Measurements from ENCODE around the gene MKRN3. TPM values are rescaled to one million over a fixed set of nuclear protein-coding genes. Genes with fewer than 3 reads are reported as not detected.

The MKRN3 gene
- polyA plus RNA-seq, 1 donor from 2014 or later, result 10.7 TPM

DNA sequence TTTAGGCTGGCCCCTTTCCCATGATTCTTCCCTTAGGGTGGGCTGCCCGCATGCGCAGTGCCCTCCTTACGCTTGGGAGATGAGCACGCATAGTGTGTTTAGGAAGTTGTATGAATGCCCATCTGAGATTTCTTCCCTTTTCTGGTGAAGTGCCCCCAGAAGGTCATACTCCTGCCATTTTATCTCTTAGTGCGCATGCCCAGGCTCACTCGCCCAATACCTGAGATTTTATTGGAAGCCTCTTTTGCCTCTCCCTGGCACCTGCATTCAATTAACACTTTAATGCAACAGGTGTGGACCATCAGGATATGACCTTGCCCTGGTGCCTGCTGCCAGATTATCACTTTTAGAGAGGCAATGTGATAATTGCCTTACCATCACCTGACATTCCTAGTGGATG is 36.6 kb downstream of the MKRN3 start:
- H3K9me3 ChIP-seq (ENCODE audit: low read length), result no peaks in the 10 kb centered on the region
- no peak overlapping the region for H2AFZ ChIP-seq (ENCODE audit: low read depth, low read length)

DNA sequence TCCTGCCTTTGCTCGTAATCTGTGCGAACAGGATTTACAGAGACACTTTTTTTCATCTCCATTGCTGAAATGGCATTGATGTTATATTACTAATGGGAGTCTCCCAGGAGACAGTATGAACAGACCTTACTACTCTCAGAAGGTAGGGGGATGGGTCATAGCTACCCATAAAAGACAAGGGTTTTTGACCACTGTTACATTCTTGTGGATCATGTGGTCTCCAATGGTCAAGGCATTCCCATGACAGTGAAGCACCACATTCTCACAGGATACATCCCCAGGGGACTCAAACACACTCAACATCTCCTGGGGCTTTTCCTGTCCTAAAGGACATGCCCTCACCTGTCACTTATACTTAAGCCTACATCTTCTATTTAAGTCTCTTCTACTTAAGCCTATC is 40.8 kb downstream of the MKRN3 start:
- Histone ChIP-seq H3K4me3 (ENCODE audit: low read length) (no peak overlapping the region), H3K27ac (ENCODE audit: low read length) (no peak overlapping the region), H3F3A (ENCODE audit: insufficient read depth, low read length, poor library complexity, severe bottlenecking) (no peaks in the 10 kb centered on the region), H3K27me3 (ENCODE audit: insufficient read depth, low read depth, low read length) (no peaks in the 10 kb centered on the region), H4K20me1 (ENCODE audit: insufficient read depth) (no peaks in the 10 kb centered on the region), H3K9ac (ENCODE audit: low read length) (no peak overlapping the region), H3K9me2 (ENCODE audit: insufficient read depth, low read length) (no peaks in the 10 kb centered on the region), H3K79me2 (replicated peaks; ENCODE audit: insufficient read depth, low read length) (no peaks in the 10 kb centered on the region), H2AFZ (ENCODE audit: low read depth, low read length) (no peak overlapping the region), H3K36me3 (ENCODE audit: insufficient read depth, low read length) (no peaks in the 10 kb centered on the region), H3K4me2 (ENCODE audit: low read length) (no peak overlapping the region), H3K9me3 (ENCODE audit: low read length) (peaks cover 11% of the 10 kb centered on the region)
- no peak for TF ChIP-seq EP300 (conservative IDR thresholded peaks at IDR 0.05; ENCODE audit: poor library complexity, severe bottlenecking)
- TF ChIP-seq, protein P1, sequence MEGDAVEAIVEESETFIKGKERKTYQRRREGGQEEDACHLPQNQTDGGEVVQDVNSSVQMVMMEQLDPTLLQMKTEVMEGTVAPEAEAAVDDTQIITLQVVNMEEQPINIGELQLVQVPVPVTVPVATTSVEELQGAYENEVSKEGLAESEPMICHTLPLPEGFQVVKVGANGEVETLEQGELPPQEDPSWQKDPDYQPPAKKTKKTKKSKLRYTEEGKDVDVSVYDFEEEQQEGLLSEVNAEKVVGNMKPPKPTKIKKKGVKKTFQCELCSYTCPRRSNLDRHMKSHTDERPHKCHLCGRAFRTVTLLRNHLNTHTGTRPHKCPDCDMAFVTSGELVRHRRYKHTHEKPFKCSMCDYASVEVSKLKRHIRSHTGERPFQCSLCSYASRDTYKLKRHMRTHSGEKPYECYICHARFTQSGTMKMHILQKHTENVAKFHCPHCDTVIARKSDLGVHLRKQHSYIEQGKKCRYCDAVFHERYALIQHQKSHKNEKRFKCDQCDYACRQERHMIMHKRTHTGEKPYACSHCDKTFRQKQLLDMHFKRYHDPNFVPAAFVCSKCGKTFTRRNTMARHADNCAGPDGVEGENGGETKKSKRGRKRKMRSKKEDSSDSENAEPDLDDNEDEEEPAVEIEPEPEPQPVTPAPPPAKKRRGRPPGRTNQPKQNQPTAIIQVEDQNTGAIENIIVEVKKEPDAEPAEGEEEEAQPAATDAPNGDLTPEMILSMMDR (IDR thresholded peaks at IDR 0.05; ENCODE audit: poor library complexity, severe bottlenecking), result no peak
- no peak for TF ChIP-seq EZH2 (IDR thresholded peaks at IDR 0.05; ENCODE audit: borderline replicate concordance, insufficient read depth, low read length, poor library complexity, severe bottlenecking)
- no peak for TF ChIP-seq TAF1 (IDR thresholded peaks at IDR 0.05; ENCODE audit: low read depth)
- no peak for TF ChIP-seq RAD21 (conservative IDR thresholded peaks at IDR 0.05)
- TF ChIP-seq POLR2AphosphoS5 (IDR thresholded peaks at IDR 0.05), result no peak
- TF ChIP-seq MXI1 (conservative IDR thresholded peaks at IDR 0.05; ENCODE audit: poor library complexity, severe bottlenecking), result no peak
- TF ChIP-seq SMC3 (conservative IDR thresholded peaks at IDR 0.05; ENCODE audit: poor library complexity), result no peak
- TF ChIP-seq, protein P2, sequence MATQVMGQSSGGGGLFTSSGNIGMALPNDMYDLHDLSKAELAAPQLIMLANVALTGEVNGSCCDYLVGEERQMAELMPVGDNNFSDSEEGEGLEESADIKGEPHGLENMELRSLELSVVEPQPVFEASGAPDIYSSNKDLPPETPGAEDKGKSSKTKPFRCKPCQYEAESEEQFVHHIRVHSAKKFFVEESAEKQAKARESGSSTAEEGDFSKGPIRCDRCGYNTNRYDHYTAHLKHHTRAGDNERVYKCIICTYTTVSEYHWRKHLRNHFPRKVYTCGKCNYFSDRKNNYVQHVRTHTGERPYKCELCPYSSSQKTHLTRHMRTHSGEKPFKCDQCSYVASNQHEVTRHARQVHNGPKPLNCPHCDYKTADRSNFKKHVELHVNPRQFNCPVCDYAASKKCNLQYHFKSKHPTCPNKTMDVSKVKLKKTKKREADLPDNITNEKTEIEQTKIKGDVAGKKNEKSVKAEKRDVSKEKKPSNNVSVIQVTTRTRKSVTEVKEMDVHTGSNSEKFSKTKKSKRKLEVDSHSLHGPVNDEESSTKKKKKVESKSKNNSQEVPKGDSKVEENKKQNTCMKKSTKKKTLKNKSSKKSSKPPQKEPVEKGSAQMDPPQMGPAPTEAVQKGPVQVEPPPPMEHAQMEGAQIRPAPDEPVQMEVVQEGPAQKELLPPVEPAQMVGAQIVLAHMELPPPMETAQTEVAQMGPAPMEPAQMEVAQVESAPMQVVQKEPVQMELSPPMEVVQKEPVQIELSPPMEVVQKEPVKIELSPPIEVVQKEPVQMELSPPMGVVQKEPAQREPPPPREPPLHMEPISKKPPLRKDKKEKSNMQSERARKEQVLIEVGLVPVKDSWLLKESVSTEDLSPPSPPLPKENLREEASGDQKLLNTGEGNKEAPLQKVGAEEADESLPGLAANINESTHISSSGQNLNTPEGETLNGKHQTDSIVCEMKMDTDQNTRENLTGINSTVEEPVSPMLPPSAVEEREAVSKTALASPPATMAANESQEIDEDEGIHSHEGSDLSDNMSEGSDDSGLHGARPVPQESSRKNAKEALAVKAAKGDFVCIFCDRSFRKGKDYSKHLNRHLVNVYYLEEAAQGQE (IDR thresholded peaks at IDR 0.05; ENCODE audit: borderline replicate concordance), result no peak

More for the DNA sequence above, 36.6 kb downstream of the MKRN3 start:
- Histone ChIP-seq H3F3A (ENCODE audit: insufficient read depth, low read length, poor library complexity, severe bottlenecking) (no peaks in the 10 kb centered on the region), H3K27ac (ENCODE audit: low read length) (no peak overlapping the region), H3K9ac (ENCODE audit: low read length) (no peak overlapping the region), H3K79me2 (replicated peaks; ENCODE audit: insufficient read depth, low read length) (no peaks in the 10 kb centered on the region), H3K36me3 (ENCODE audit: insufficient read depth, low read length) (no peaks in the 10 kb centered on the region), H4K20me1 (ENCODE audit: insufficient read depth) (no peaks in the 10 kb centered on the region), H3K4me3 (ENCODE audit: low read length) (no peak overlapping the region), H3K9me2 (ENCODE audit: insufficient read depth, low read length) (no peaks in the 10 kb centered on the region), H3K27me3 (ENCODE audit: insufficient read depth, low read depth, low read length) (no peaks in the 10 kb centered on the region), H3K4me2 (ENCODE audit: low read length) (no peak overlapping the region)
- no peak for TF ChIP-seq RAD21 (conservative IDR thresholded peaks at IDR 0.05)
- no peak for TF ChIP-seq TAF1 (IDR thresholded peaks at IDR 0.05; ENCODE audit: low read depth)

DNA sequence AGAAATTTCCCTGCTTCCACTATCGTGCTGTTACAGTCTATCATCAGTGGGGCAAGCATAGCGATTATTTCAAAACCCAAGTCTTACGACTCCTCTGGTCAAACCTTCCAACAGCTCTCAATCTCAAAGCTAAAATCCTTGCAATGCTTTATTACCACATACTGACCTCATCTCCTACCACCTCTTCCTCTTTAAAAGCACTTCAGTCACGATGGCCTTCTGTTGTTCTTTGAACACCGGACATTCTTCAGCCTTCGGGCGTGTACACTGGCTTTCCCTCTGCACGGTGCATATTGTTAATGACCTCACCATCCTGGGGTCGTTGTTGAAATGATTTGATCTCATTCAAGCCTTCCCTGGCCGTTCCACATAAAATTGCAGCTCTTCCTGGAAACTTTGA is 51.1 kb downstream of the MKRN3 start:
- H3K4me3 ChIP-seq (ENCODE audit: low read length), result no peak overlapping the region
- no peaks in the 10 kb centered on the region for H3K9me3 ChIP-seq (ENCODE audit: low read length)
- H3K27me3 ChIP-seq (ENCODE audit: insufficient read depth, low read depth, low read length), result no peaks in the 10 kb centered on the region
- no peaks in the 10 kb centered on the region for H3K36me3 ChIP-seq (ENCODE audit: insufficient read depth, low read length)
- H2AFZ ChIP-seq (ENCODE audit: low read depth, low read length), result no peak overlapping the region
- no peaks in the 10 kb centered on the region for H3K79me2 ChIP-seq (replicated peaks; ENCODE audit: insufficient read depth, low read length)
- no peaks in the 10 kb centered on the region for H4K20me1 ChIP-seq (ENCODE audit: insufficient read depth)
- no peak overlapping the region for H3K9ac ChIP-seq (ENCODE audit: low read length)
- H3K4me2 ChIP-seq (ENCODE audit: low read length), result no peak overlapping the region
- TF ChIP-seq RAD21 (conservative IDR thresholded peaks at IDR 0.05) (no peak), SMC3 (conservative IDR thresholded peaks at IDR 0.05; ENCODE audit: poor library complexity) (no peak), EP300 (conservative IDR thresholded peaks at IDR 0.05; ENCODE audit: poor library complexity, severe bottlenecking) (no peak), EZH2 (IDR thresholded peaks at IDR 0.05; ENCODE audit: borderline replicate concordance, insufficient read depth, low read length, poor library complexity, severe bottlenecking) (no peak), POLR2AphosphoS5 (IDR thresholded peaks at IDR 0.05) (no peak), TAF1 (IDR thresholded peaks at IDR 0.05; ENCODE audit: low read depth) (no peak), MXI1 (conservative IDR thresholded peaks at IDR 0.05; ENCODE audit: poor library complexity, severe bottlenecking) (no peak)
- TF ChIP-seq, protein P1 (IDR thresholded peaks at IDR 0.05; ENCODE audit: poor library complexity, severe bottlenecking), result no peak
- TF ChIP-seq, protein P2 (IDR thresholded peaks at IDR 0.05; ENCODE audit: borderline replicate concordance), result no peak
- H3F3A ChIP-seq (ENCODE audit: insufficient read depth, low read length, poor library complexity, severe bottlenecking), result no peaks in the 10 kb centered on the region
- H3K9me2 ChIP-seq (ENCODE audit: insufficient read depth, low read length), result no peaks in the 10 kb centered on the region
- no peak overlapping the region for H3K27ac ChIP-seq (ENCODE audit: low read length)

All from neural cell (in vitro differentiated cells).